Measurements from ENCODE around the gene MYBPH.

Gene MYBPH

DNA sequence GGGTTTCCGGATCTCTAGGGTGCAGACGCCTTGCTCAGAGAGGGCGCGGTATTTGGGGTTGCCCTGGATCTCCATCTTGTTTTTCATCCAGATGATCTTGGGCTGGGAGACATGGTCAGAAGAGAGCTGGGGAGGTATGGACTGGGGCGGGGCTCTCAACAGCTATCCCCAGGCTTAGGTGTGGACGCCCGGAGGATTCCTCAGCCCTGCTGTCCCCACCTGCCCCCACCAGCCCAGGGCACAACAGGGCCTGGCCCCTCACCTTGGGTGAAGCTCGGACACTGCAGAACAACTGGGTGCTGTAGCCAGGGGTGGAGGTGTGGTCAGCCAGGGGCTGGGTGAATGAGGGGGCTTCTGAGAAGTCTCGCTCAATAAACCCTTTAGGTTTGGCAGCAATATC is 6.6 kb downstream of the MYBPH start:
- Histone ChIP-seq H4K20me1 (ENCODE audit: insufficient read depth, low read length) (peaks cover 1% of the 10 kb centered on the region; the same call in 1 of the 2 replicates), H2AFZ (ENCODE audit: low read depth, low read length) (no peak overlapping the region), H3K36me3 (replicated peaks; ENCODE audit: low read depth, low read length) (no peaks in the 10 kb centered on the region), H3K9me3 (ENCODE audit: insufficient read depth, low read length) (no peaks in the 10 kb centered on the region), H3K4me1 (ENCODE audit: low read length) (peaks cover 17% of the 10 kb centered on the region), H3K27ac (ENCODE audit: low read length) (no peak overlapping the region), H3K79me2 (ENCODE audit: low read length) (no peaks in the 10 kb centered on the region), H3K27me3 (ENCODE audit: low read depth, low read length) (peaks cover 36% of the 10 kb centered on the region), H3K9ac (ENCODE audit: low read length) (no peak overlapping the region), H3K4me3 (ENCODE audit: low read length) (no peak overlapping the region), H3K4me2 (ENCODE audit: low read length) (no peak overlapping the region)
- TF ChIP-seq EZH2phosphoT487 (IDR thresholded peaks at IDR 0.05; ENCODE audit: low read depth): no peak
- TF ChIP-seq, protein P1, sequence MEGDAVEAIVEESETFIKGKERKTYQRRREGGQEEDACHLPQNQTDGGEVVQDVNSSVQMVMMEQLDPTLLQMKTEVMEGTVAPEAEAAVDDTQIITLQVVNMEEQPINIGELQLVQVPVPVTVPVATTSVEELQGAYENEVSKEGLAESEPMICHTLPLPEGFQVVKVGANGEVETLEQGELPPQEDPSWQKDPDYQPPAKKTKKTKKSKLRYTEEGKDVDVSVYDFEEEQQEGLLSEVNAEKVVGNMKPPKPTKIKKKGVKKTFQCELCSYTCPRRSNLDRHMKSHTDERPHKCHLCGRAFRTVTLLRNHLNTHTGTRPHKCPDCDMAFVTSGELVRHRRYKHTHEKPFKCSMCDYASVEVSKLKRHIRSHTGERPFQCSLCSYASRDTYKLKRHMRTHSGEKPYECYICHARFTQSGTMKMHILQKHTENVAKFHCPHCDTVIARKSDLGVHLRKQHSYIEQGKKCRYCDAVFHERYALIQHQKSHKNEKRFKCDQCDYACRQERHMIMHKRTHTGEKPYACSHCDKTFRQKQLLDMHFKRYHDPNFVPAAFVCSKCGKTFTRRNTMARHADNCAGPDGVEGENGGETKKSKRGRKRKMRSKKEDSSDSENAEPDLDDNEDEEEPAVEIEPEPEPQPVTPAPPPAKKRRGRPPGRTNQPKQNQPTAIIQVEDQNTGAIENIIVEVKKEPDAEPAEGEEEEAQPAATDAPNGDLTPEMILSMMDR (IDR thresholded peaks at IDR 0.05; ENCODE audit: low read depth, low read length): no peak

DNA sequence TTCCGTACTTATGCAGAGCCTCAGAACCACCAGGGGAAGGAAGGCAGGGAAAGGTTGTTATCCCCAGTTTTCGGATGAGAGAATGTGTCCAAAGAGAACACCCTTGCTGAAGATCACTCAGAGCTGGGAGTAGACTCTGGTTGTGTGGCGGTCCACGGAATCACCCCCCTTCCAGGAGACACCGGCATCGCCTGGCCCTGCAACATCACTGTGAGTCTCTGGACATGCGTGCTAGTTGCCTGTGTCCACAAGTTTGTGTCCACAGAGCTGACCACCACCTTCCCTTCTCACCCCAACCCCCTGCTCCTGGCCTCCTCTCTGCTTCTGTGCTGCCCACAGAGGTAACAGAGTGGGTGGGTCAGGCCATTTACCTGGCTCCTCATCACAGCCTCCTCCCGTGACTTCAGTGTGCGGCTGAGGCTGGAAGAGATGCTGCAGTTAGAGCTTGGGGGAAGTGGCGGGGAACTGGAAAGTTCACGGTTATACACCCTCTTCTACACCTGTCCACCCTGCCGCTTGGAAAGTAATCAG is 7.3 kb downstream of the MYBPH start:
- H3K27ac ChIP-seq (ENCODE audit: low read length): no peak overlapping the region
- no peak overlapping the region for H2AFZ ChIP-seq (ENCODE audit: low read depth, low read length)
- no peak overlapping the region for H3K9ac ChIP-seq (ENCODE audit: low read length)
- peaks cover 43% of the 10 kb centered on the region for H3K27me3 ChIP-seq (ENCODE audit: low read depth, low read length)
- TF ChIP-seq, protein P1 (IDR thresholded peaks at IDR 0.05; ENCODE audit: low read depth, low read length): no peak
- no peak for TF ChIP-seq EZH2phosphoT487 (IDR thresholded peaks at IDR 0.05; ENCODE audit: low read depth)
- H3K79me2 ChIP-seq (ENCODE audit: low read length): no peaks in the 10 kb centered on the region
- H3K9me3 ChIP-seq (ENCODE audit: insufficient read depth, low read length): no peaks in the 10 kb centered on the region
- H4K20me1 ChIP-seq (ENCODE audit: insufficient read depth, low read length): no peaks in the 10 kb centered on the region
- H3K4me3 ChIP-seq (ENCODE audit: low read length): no peak overlapping the region
- no peak overlapping the region for H3K4me2 ChIP-seq (ENCODE audit: low read length)
- peaks cover 11% of the 10 kb centered on the region for H3K4me1 ChIP-seq (ENCODE audit: low read length)
- no peaks in the 10 kb centered on the region for H3K36me3 ChIP-seq (replicated peaks; ENCODE audit: low read depth, low read length)

DNA sequence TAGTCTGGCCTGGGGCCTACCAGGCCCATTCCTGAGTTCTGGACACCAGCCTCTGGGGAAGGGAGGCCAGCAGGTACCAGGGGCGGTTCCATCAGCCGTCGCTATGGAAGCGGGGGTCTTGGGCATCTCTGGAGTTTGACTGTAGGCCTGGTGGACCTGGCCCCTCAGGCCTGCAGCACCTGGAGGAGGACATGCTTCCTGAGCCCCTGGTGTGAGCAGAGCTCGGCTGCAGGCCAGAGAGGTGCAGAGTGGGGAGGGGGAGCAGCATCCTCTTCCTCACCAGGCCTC is 7.8 kb downstream of the MYBPH start:
- peaks cover 47% of the 10 kb centered on the region for H3K27me3 ChIP-seq (ENCODE audit: low read depth, low read length)
- no peaks in the 10 kb centered on the region for H3K79me2 ChIP-seq (ENCODE audit: low read length)
- H3K4me1 ChIP-seq (ENCODE audit: low read length): peaks cover 6% of the 10 kb centered on the region
- no peak overlapping the region for H3K4me3 ChIP-seq (ENCODE audit: low read length)
- H3K36me3 ChIP-seq (replicated peaks; ENCODE audit: low read depth, low read length): no peaks in the 10 kb centered on the region
- H4K20me1 ChIP-seq (ENCODE audit: insufficient read depth, low read length): no peaks in the 10 kb centered on the region
- H3K9me3 ChIP-seq (ENCODE audit: insufficient read depth, low read length): no peaks in the 10 kb centered on the region
- H3K4me2 ChIP-seq (ENCODE audit: low read length): no peak overlapping the region
- TF ChIP-seq EZH2phosphoT487 (IDR thresholded peaks at IDR 0.05; ENCODE audit: low read depth): no peak
- TF ChIP-seq, protein P1 (IDR thresholded peaks at IDR 0.05; ENCODE audit: low read depth, low read length): no peak
- no peak overlapping the region for H3K9ac ChIP-seq (ENCODE audit: low read length)
- H3K27ac ChIP-seq (ENCODE audit: low read length): no peak overlapping the region
- no peak overlapping the region for H2AFZ ChIP-seq (ENCODE audit: low read depth, low read length)

DNA sequence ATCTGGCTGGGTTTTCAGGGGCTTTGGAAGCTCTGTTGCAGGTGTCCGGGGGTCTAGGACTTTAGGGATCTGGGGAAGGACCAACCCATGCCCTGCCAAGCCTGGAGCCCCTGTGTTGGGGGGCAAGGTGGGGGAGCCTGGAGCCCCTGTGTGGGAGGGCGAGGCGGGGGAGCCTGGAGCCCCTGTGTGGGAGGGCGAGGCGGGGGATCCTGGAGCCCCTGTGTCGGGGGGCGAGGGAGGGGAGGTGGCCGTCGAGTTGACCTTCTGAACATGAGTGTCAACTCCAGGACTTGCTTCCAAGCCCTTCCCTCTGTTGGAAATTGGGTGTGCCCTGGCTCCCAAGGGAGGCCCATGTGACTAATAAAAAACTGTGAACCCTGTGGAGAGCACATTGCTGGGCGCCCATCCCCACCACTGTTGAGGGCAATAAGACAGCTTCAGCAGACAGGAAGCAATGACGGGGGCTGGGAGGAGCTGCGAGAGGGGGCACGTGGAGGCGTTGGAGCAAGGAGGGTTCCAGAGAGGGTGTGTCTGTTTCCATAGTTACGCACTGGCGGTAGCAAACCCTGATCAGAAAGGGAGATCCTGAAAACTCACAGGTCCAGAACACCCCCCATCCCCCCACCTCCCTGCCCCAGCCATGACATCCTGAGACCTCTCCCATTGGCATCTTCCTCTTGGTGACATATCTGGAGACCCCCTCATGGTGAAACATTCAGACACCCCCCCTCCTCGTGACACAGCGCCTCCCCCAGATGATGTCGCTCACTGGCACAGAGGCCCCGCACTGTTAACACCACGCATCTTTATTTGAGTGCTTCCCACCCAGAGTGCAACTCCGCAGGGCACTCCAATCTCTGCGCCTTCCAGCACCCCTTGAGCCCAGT is 8.4 kb downstream of the MYBPH start:
- Histone ChIP-seq H3K4me1 (ENCODE audit: low read length) (peaks cover 5% of the 10 kb centered on the region), H3K27me3 (ENCODE audit: low read depth, low read length) (peaks cover 50% of the 10 kb centered on the region), H3K9ac (ENCODE audit: low read length) (no peak overlapping the region), H3K79me2 (ENCODE audit: low read length) (no peaks in the 10 kb centered on the region), H3K9me3 (ENCODE audit: insufficient read depth, low read length) (no peaks in the 10 kb centered on the region), H4K20me1 (ENCODE audit: insufficient read depth, low read length) (no peaks in the 10 kb centered on the region), H3K4me2 (ENCODE audit: low read length) (no peak overlapping the region), H2AFZ (ENCODE audit: low read depth, low read length) (no peak overlapping the region), H3K4me3 (ENCODE audit: low read length) (no peak overlapping the region), H3K27ac (ENCODE audit: low read length) (no peak overlapping the region), H3K36me3 (replicated peaks; ENCODE audit: low read depth, low read length) (no peaks in the 10 kb centered on the region)
- no peak for TF ChIP-seq EZH2phosphoT487 (IDR thresholded peaks at IDR 0.05; ENCODE audit: low read depth)
- TF ChIP-seq, protein P1 (IDR thresholded peaks at IDR 0.05; ENCODE audit: low read depth, low read length): no peak
